K562 (cell line): ENCODE measurements around the gene ANKH. TPM values are rescaled to one million over a fixed set of nuclear protein-coding genes. Genes with fewer than 3 reads are reported as not detected.

ENCODE experiments used
- ATAC-seq: fragments of 200-7000 bp; cut with Tn5 transposase; 3 replicates; pipeline ENCODE4 v1.9.1; 2020; ENCODE audit warnings: moderate library complexity
- BruUV-seq: library from RNA; stranded (reverse); fragments of 400-500 nt; replicated peaks from 2 replicates; lab custom pipeline; 2021; lab: Mats Ljungman, UMichigan
- CTCF ChIA-PET: fragments of 300-600 bp; formaldehyde crosslinking; extraction: SDS; loops from one replicate; lab custom pipeline; 2021; ENCODE audit warnings: low intra/inter-chr PET ratio; lab: Yijun Ruan, JAX
- POLR2A ChIA-PET: fragments of 300-600, 350-650 bp; sonication (Branson Sonifier 250); formaldehyde crosslinking; extraction: SDS; loops from one replicate; lab custom pipeline; 2021; ENCODE audit warnings: antibody characterized with exemption, inconsistent platforms; lab: Yijun Ruan, JAX
- DNase-seq, 4 experiments: peaks; one replicate each; pipeline versions ENCODE4 v3.0.0 to v3.0.0-alpha.2; 2011 to 2018; ENCODE audit warnings: low spot score in 3 of 4, mixed read lengths in 3 of 4; ENCODE audit errors: extremely low read depth in 1 of 4
- FAIRE-seq: peaks from 2 replicates; lab custom pipeline; 2011; peaks lifted over from hg19 to GRCh38; lab: Jason Lieb, UNC
- H2AFZ ChIP-seq: 2 replicates; pipeline ENCODE4 v1.6.0; 2011; ENCODE audit warnings: low read depth, low read length, control low read depth, inconsistent platforms
- H3K27ac ChIP-seq: fragments of 200-600 bp; 3 replicates; pipeline ENCODE4 v1.8.0; 2011; ENCODE audit warnings: low read depth, mild to moderate bottlenecking, control low read depth, inconsistent platforms, low read length, moderate library complexity, mixed read lengths; ENCODE audit errors: extremely low read depth
- H3K27me3 ChIP-seq, 2 experiments: fragments of 300-600 bp in 1 of 2; 2 replicates in 1 of 2; 3 replicates in 1 of 2; pipeline versions ENCODE4 v1.6.0 to v1.8.0; 2011; ENCODE audit warnings: inconsistent platforms in 2 of 2, low read length in 2 of 2, mild to moderate bottlenecking in 1 of 2, mixed read lengths in 1 of 2, moderate library complexity in 1 of 2; ENCODE audit not compliant: control insufficient read depth in 2 of 2, insufficient read depth in 2 of 2
- H3K36me3 ChIP-seq: fragments of 300-600 bp; 3 replicates; pipeline ENCODE4 v1.8.0; 2011; ENCODE audit warnings: mild to moderate bottlenecking, low read length, inconsistent platforms; ENCODE audit not compliant: control insufficient read depth, insufficient read depth
- H3K4me1 ChIP-seq, 2 experiments: fragments of 200-600 bp in 1 of 2; replicated peaks in 1 of 2; 2 replicates in 1 of 2; 3 replicates in 1 of 2; pipeline versions ENCODE4 v1.5.1 to v1.8.0; 2011; ENCODE audit warnings: inconsistent platforms in 2 of 2, low read length in 2 of 2, mild to moderate bottlenecking in 1 of 2, mixed read lengths in 1 of 2, moderate library complexity in 1 of 2; ENCODE audit not compliant: control insufficient read depth in 2 of 2, insufficient read depth in 2 of 2
- H3K4me2 ChIP-seq: 2 replicates; pipeline ENCODE4 v1.6.1; 2011; ENCODE audit warnings: low read length, control low read depth, inconsistent platforms, mixed read lengths; ENCODE audit not compliant: insufficient read depth
- H3K4me3 ChIP-seq: fragments of 200-600 bp; sonication (generic), shearing (Covaris generic); 2 replicates; pipeline ENCODE4 v1.5.1; 2016; ENCODE audit warnings: control low read depth, inconsistent platforms
- H3K79me2 ChIP-seq: fragments of 200-600 bp; 3 replicates; pipeline ENCODE4 v1.8.0; 2011; ENCODE audit warnings: low read length, inconsistent platforms; ENCODE audit not compliant: control insufficient read depth, insufficient read depth
- H3K9ac ChIP-seq, 2 experiments: 2 replicates each; pipeline versions ENCODE4 v1.6.0 to v1.6.1; 2011; ENCODE audit warnings: low read depth in 2 of 2, low read length in 2 of 2, control low read depth in 1 of 2, inconsistent platforms in 1 of 2, mild to moderate bottlenecking in 1 of 2, mixed read lengths in 1 of 2; ENCODE audit not compliant: insufficient read depth in 1 of 2
- H3K9me1 ChIP-seq: one replicate; pipeline ENCODE4 v1.6.0; 2011; ENCODE audit warnings: inconsistent platforms, mild to moderate bottlenecking, low read length, moderate library complexity; ENCODE audit not compliant: control insufficient read depth, insufficient read depth
- H3K9me3 ChIP-seq: replicated peaks from 2 replicates; pipeline ENCODE4 v1.5.1; 2011; ENCODE audit warnings: low read depth, low read length, inconsistent platforms; ENCODE audit not compliant: control insufficient read depth, insufficient read depth
- H4K20me1 ChIP-seq: replicated peaks from 2 replicates; pipeline ENCODE4 v1.6.1; 2011; ENCODE audit warnings: low read length, inconsistent platforms, mixed read lengths; ENCODE audit not compliant: control insufficient read depth, insufficient read depth
- JUN ChIP-seq, 2 experiments: sonication (generic) in 1 of 2; formaldehyde crosslinking in 1 of 2; IDR thresholded peaks; 2 replicates each; pipeline versions ENCODE4 v1.6.1 to v1.8.0; 2012 to 2022; ENCODE audit warnings: borderline replicate concordance in 2 of 2, mild to moderate bottlenecking in 2 of 2, improper control_type of control experiment in 1 of 2, low read depth in 1 of 2, low read length in 1 of 2, missing genetic modification reagents in 1 of 2
- PRDM10 ChIP-seq: fragments of 450-650 bp; IDR thresholded peaks from 2 replicates; pipeline ENCODE4 v1.6.1; 2018; ENCODE audit not compliant: partially characterized antibody
- WGBS: fragments of 100-300 bp; shearing (Covaris generic); methylation state at CpG from one replicate; pipeline ENCODE4 v1.1.6; 2016; ENCODE audit warnings: low coverage, mixed read lengths; ENCODE audit not compliant: insufficient coverage; ENCODE audit errors: missing lambda C conversion rate; 5-methylcytosine and 5-hydroxymethylcytosine counted together
- in situ Hi-C: fragments of 300-500 bp; cut with MboI; formaldehyde crosslinking; loops from 4 replicates; pipeline ENCODE4 v1.15.0; 2018; ENCODE audit warnings: inconsistent platforms, mixed read lengths
- intact Hi-C: fragments of 100-400 bp; cut with micrococcal nuclease; formaldehyde crosslinking; loops from 2 replicates; pipeline ENCODE4 v1.14.2; 2022
- polyA plus RNA-seq, 8 experiments: library from polyadenylated mRNA; depleted of rRNA in 4 of 8; stranded (reverse) in 5 of 8; unstranded in 3 of 8; fragments of >200 nt; fragmentation: Nextera tagmentation in 2 of 8; fragmentation: Illumina TruSeq in 1 of 8; extraction: Ambion mirVana in 2 of 8; extraction: Trizol in 1 of 8; gene quantifications; 2 replicates each; pipeline versions ENCODE4 v1.2.1 to v1.2.3, GENCODE V29; 2011 to 2014; ENCODE audit warnings: inconsistent platforms in 1 of 8, missing spikeins in 1 of 8
- total RNA-seq, 7 experiments: library from RNA; depleted of rRNA in 6 of 7; stranded (reverse); fragments of >200 nt in 6 of 7; fragmentation: Illumina TruSeq in 2 of 7; extraction: Trizol in 2 of 7; gene quantifications; 2 replicates each; pipeline versions ENCODE4 v1.2.1 to v1.2.3, GENCODE V29; 2011 to 2021; ENCODE audit warnings: low replicate concordance in 1 of 7

Gene ANKH
- total and polyA plus RNA-seq, 9 of the 15 experiments (the other 6 are each of a cell fraction or from before 2014, with no cell fraction given) = 0.79 to 12.2 (median 4.5) TPM

- no peak for DNase-seq
- WGBS = 0% methylated on average over 10 of the region's 10 CpGs
Observed at GRCh38 chr5:14882658-14883580, 11.3 kb upstream of the ANKH start.

More at GRCh38 chr5:14882658-14883580, 11.3 kb upstream of the ANKH start:
- Histone ChIP-seq H4K20me1 (no peaks in the 10 kb centered on the region), H3K9ac (no peak overlapping the region), H3K27ac (no peak overlapping the region), H3K79me2 (no peaks in the 10 kb centered on the region), H3K9me3 (no peaks in the 10 kb centered on the region; the same call in 1 of the 2 replicates), H3K9me1 (no peaks in the 10 kb centered on the region), H3K4me2 (no peak overlapping the region), H3K4me1 (no peaks in the 10 kb centered on the region), H3K27me3 (peaks cover 0 to 24% of the 10 kb centered on the region in 2 experiments; a peak in 4 of 5 replicates), H3K4me3 (no peak overlapping the region), H3K36me3 (no peaks in the 10 kb centered on the region), H2AFZ (no peak overlapping the region)
- in situ Hi-C loops = no loop called here
- ATAC-seq (no peak), FAIRE-seq (no peak)
- TF ChIP-seq JUN (IDR thresholded peaks at IDR 0.05; ENCODE audit: borderline replicate concordance, low read depth, low read length) (no peak), JUN (CRISPR knock-in tag; IDR thresholded peaks at IDR 0.05; ENCODE audit: borderline replicate concordance) (no peak), PRDM10 (no peak)
- intact Hi-C loops = no loop called here
- CTCF ChIA-PET = no interaction called here
- POLR2A ChIA-PET = interaction anchor here (0.7 kb wide), 1 partner anchor 31 kb away, joined by 3 read pairs; no protein-coding TSS in a partner anchor
- no TSS peak for BruUV-seq
